Measurements from ENCODE around the gene COBL.

- TF ChIP-seq POLR2A (IDR thresholded peaks at IDR 0.05; ENCODE audit: low read depth, low read length) (no peak), EZH2 (IDR thresholded peaks at IDR 0.05; ENCODE audit: borderline replicate concordance, low read depth, low read length, severe bottlenecking) (no peak)
- TF ChIP-seq, protein P1, sequence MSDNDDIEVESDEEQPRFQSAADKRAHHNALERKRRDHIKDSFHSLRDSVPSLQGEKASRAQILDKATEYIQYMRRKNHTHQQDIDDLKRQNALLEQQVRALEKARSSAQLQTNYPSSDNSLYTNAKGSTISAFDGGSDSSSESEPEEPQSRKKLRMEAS (IDR thresholded peaks at IDR 0.05; ENCODE audit: insufficient read depth, insufficient read length): no peak
- TF ChIP-seq, protein P2, sequence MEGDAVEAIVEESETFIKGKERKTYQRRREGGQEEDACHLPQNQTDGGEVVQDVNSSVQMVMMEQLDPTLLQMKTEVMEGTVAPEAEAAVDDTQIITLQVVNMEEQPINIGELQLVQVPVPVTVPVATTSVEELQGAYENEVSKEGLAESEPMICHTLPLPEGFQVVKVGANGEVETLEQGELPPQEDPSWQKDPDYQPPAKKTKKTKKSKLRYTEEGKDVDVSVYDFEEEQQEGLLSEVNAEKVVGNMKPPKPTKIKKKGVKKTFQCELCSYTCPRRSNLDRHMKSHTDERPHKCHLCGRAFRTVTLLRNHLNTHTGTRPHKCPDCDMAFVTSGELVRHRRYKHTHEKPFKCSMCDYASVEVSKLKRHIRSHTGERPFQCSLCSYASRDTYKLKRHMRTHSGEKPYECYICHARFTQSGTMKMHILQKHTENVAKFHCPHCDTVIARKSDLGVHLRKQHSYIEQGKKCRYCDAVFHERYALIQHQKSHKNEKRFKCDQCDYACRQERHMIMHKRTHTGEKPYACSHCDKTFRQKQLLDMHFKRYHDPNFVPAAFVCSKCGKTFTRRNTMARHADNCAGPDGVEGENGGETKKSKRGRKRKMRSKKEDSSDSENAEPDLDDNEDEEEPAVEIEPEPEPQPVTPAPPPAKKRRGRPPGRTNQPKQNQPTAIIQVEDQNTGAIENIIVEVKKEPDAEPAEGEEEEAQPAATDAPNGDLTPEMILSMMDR (IDR thresholded peaks at IDR 0.05; ENCODE audit: extremely low read depth in 1 of 2, insufficient read depth in 1 of 2, low read depth in 1 of 2, low read length in 2 of 2): no peak
Measured at GRCh38 chr7:51152706-51153200, 163.9 kb downstream of the COBL start.
